HepG2 (cell line): ENCODE data around the gene ZNF860. TPM values are rescaled to one million over a fixed set of nuclear protein-coding genes. Genes with fewer than 3 reads are reported as not detected.

Experiments
- ATAC-seq: fragments of 200-7000 bp; cut with Tn5 transposase; 3 replicates; pipeline ENCODE4 v1.9.1; 2020; ENCODE audit warnings: mild to moderate bottlenecking, moderate library complexity
- BruUV-seq: library from RNA; stranded (reverse); fragments of 400-500 nt; replicated peaks from 2 replicates; lab custom pipeline; 2021; lab: Mats Ljungman, UMichigan
- CTCF ChIA-PET: fragments of 300-600 bp; formaldehyde crosslinking; extraction: SDS; loops from one replicate; lab custom pipeline; 2021; ENCODE audit warnings: low total read pairs, inconsistent platforms, low intra/inter-chr PET ratio; lab: Yijun Ruan, JAX
- POLR2A ChIA-PET: fragments of 350-600 bp; sonication (Branson Sonifier 250); formaldehyde crosslinking; loops from one replicate; lab custom pipeline; 2020; ENCODE audit warnings: antibody characterized with exemption, inconsistent platforms; lab: Yijun Ruan, JAX
- DNase-seq: peaks from one replicate; pipeline ENCODE4 v3.0.0-alpha.2; 2015; ENCODE audit warnings: low spot score
- FAIRE-seq: peaks from 3 replicates; lab custom pipeline; 2011; peaks lifted over from hg19 to GRCh38; lab: Jason Lieb, UNC
- H2AFZ ChIP-seq: one replicate; pipeline ENCODE4 v1.6.1; 2011; ENCODE audit warnings: low read length, inconsistent platforms
- H3K27ac ChIP-seq: fragments of 300-600 bp; 3 replicates; pipeline ENCODE4 v1.8.0; 2011; ENCODE audit warnings: mixed run types, mild to moderate bottlenecking, mixed read lengths, low read length, inconsistent platforms; ENCODE audit not compliant: insufficient read depth; ENCODE audit errors: extremely low read length
- H3K27me3 ChIP-seq, 2 experiments: fragments of 200-600 bp in 1 of 2; 2 replicates in 1 of 2; 3 replicates in 1 of 2; pipeline versions ENCODE4 v1.6.0 to v1.8.0; 2011; ENCODE audit warnings: low read length in 2 of 2, mild to moderate bottlenecking in 2 of 2, moderate library complexity in 2 of 2, inconsistent platforms in 1 of 2; ENCODE audit not compliant: insufficient read depth in 2 of 2, control insufficient read depth in 1 of 2
- H3K36me3 ChIP-seq, 2 experiments: fragments of 200-600 bp in 1 of 2; replicated peaks in 1 of 2; 2 replicates in 1 of 2; 3 replicates in 1 of 2; pipeline versions ENCODE4 v1.5.1 to v1.8.0; 2011; ENCODE audit warnings: low read length in 2 of 2, inconsistent platforms in 1 of 2; ENCODE audit not compliant: insufficient read depth in 2 of 2, control insufficient read depth in 1 of 2
- H3K4me1 ChIP-seq: 2 replicates; pipeline ENCODE4 v1.5.1; 2012; ENCODE audit warnings: low read length, inconsistent platforms; ENCODE audit not compliant: insufficient read depth
- H3K4me2 ChIP-seq: 2 replicates; pipeline ENCODE4 v1.6.0; 2011; ENCODE audit warnings: low read depth, low read length, inconsistent platforms
- H3K4me3 ChIP-seq, 3 experiments: fragments of 200-600 bp in 1 of 3; sonication (generic), shearing (Covaris generic) in 1 of 3; replicated peaks in 1 of 3; 2 replicates each; pipeline ENCODE4 v1.5.1; 2011 to 2016; ENCODE audit warnings: low read length in 3 of 3, inconsistent platforms in 2 of 3, low read depth in 2 of 3, mild to moderate bottlenecking in 2 of 3, control low read depth in 1 of 3, mixed read lengths in 1 of 3; ENCODE audit not compliant: insufficient read depth in 1 of 3
- H3K79me2 ChIP-seq: one replicate; pipeline ENCODE4 v1.6.1; 2011; ENCODE audit warnings: low read length, inconsistent platforms; ENCODE audit not compliant: insufficient read depth
- H3K9ac ChIP-seq: 2 replicates; pipeline ENCODE4 v1.6.0; 2011; ENCODE audit warnings: mild to moderate bottlenecking, low read depth, low read length, inconsistent platforms; ENCODE audit not compliant: insufficient read depth
- H3K9me3 ChIP-seq: 2 replicates; pipeline ENCODE4 v1.5.1; 2012; ENCODE audit warnings: mild to moderate bottlenecking, low read length
- H4K20me1 ChIP-seq: 2 replicates; pipeline ENCODE4 v1.6.0; 2011; ENCODE audit warnings: inconsistent platforms, mild to moderate bottlenecking, low read length, moderate library complexity; ENCODE audit not compliant: insufficient read depth
- AGO1 ChIP-seq: fragments of 200-400 bp; formaldehyde crosslinking; IDR thresholded peaks from 2 replicates; pipeline ENCODE4 v1.6.1; 2017; ENCODE audit warnings: mild to moderate bottlenecking, low read depth, low read length, moderate library complexity; ENCODE audit not compliant: poor library complexity, severe bottlenecking
- ARHGAP35 ChIP-seq: sonication (generic); formaldehyde crosslinking; IDR thresholded peaks from 2 replicates; pipeline ENCODE4 v1.9.0; 2022; ENCODE audit warnings: mild to moderate bottlenecking, inconsistent platforms, moderate library complexity, missing genetic modification reagents, borderline replicate concordance
- PRDM15 ChIP-seq: sonication (generic); formaldehyde crosslinking; IDR thresholded peaks from 2 replicates; pipeline ENCODE4 v1.4.0; 2020; ENCODE audit warnings: missing genetic modification reagents
- TARDBP ChIP-seq: sonication (generic); formaldehyde crosslinking; IDR thresholded peaks from 2 replicates; pipeline ENCODE4 v1.8.0; 2022; ENCODE audit warnings: mild to moderate bottlenecking, missing genetic modification reagents
- TFDP1 ChIP-seq: IDR thresholded peaks from 2 replicates; pipeline ENCODE4 v1.6.1; 2016; ENCODE audit warnings: missing compliant biosample characterization, missing genetic modification reagents, borderline replicate concordance
- ZBTB37 ChIP-seq: sonication (generic); formaldehyde crosslinking; IDR thresholded peaks from 2 replicates; pipeline ENCODE4 v1.4.0; 2020; ENCODE audit warnings: mild to moderate bottlenecking, missing genetic modification reagents
- ZEB1 ChIP-seq: IDR thresholded peaks from 2 replicates; pipeline ENCODE4 v1.6.1; 2012; ENCODE audit warnings: mild to moderate bottlenecking, low read depth, inconsistent platforms; ENCODE audit not compliant: insufficient replicate concordance
- ZNF496 ChIP-seq: sonication (generic); formaldehyde crosslinking; IDR thresholded peaks from 2 replicates; pipeline ENCODE4 v1.8.1; 2023; ENCODE audit warnings: mild to moderate bottlenecking, moderate library complexity, missing genetic modification reagents; ENCODE audit not compliant: insufficient replicate concordance
- ZNF780A ChIP-seq: sonication (generic); formaldehyde crosslinking; IDR thresholded peaks from 2 replicates; pipeline ENCODE4 v1.8.0; 2022; ENCODE audit warnings: mild to moderate bottlenecking, missing genetic modification reagents, moderate library complexity
- WGBS: methylation state at CpG from one replicate; pipeline ENCODE4 v1.1.6; 2017; ENCODE audit warnings: low lambda C conversion rate; 5-methylcytosine and 5-hydroxymethylcytosine counted together
- in situ Hi-C: cut with HindIII; loops from 2 replicates; pipeline ENCODE4 v1.10.0; 2017; ENCODE audit warnings: low pct_unique_long_range_greater_than_20kb; ENCODE audit not compliant: extremely low pct_ligation_motif_present
- intact Hi-C: fragments of 100-400 bp; cut with micrococcal nuclease; formaldehyde crosslinking; loops from one replicate; pipeline ENCODE4 v1.10.0; 2022; ENCODE audit not compliant: unreplicated experiment
- polyA plus RNA-seq, 8 experiments: library from polyadenylated mRNA; depleted of rRNA in 3 of 8; stranded (reverse) in 7 of 8; unstranded in 1 of 8; fragments of >200 nt; fragmentation: Illumina TruSeq in 4 of 8; extraction: Trizol in 4 of 8; gene quantifications; 2 replicates each; pipeline versions ENCODE4 v1.2.1 to v1.2.3, GENCODE V29; 2011 to 2016; ENCODE audit warnings: low read depth in 4 of 8, missing spikeins in 1 of 8, mixed read lengths in 1 of 8; ENCODE audit not compliant: insufficient read depth in 1 of 8
- total RNA-seq, 5 experiments: library from RNA; depleted of rRNA; stranded (reverse); fragments of >200 nt; fragmentation: Illumina TruSeq; extraction: Trizol; gene quantifications; 2 replicates each; pipeline ENCODE4 v1.2.3, GENCODE V29; 2016; ENCODE audit warnings: low read depth in 1 of 5
- TF ChIP-seq, protein P1 (sequence below): sonication (generic); formaldehyde crosslinking; IDR thresholded peaks from 2 replicates; pipeline ENCODE4 v1.8.0; 2022; ENCODE audit warnings: mild to moderate bottlenecking, missing genetic modification reagents, moderate library complexity
- TF ChIP-seq, protein P2 (sequence below): IDR thresholded peaks from 2 replicates; pipeline ENCODE4 v1.6.1; 2016
- TF ChIP-seq, protein P3 (sequence below): sonication (generic); formaldehyde crosslinking; IDR thresholded peaks from 2 replicates; pipeline ENCODE4 v1.4.0; 2020; ENCODE audit warnings: missing genetic modification reagents

The ZNF860 gene
- total and polyA plus RNA-seq, 2 of the 13 experiments (the other 11 are each of a cell fraction or from before 2014, with no cell fraction given): 0.55 to 0.73 TPM

GRCh38 chr3:31966978-31967591, 14.5 kb upstream of the ZNF860 start (continued):
- TF ChIP-seq, protein P1, sequence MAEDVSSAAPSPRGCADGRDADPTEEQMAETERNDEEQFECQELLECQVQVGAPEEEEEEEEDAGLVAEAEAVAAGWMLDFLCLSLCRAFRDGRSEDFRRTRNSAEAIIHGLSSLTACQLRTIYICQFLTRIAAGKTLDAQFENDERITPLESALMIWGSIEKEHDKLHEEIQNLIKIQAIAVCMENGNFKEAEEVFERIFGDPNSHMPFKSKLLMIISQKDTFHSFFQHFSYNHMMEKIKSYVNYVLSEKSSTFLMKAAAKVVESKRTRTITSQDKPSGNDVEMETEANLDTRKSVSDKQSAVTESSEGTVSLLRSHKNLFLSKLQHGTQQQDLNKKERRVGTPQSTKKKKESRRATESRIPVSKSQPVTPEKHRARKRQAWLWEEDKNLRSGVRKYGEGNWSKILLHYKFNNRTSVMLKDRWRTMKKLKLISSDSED (CRISPR knock-in tag): no peak
- no peak for TF ChIP-seq AGO1
- TF ChIP-seq PRDM15 (CRISPR knock-in tag): peak; percentile 71; the same call in 1 of the 2 replicates
- TF ChIP-seq, protein P2, sequence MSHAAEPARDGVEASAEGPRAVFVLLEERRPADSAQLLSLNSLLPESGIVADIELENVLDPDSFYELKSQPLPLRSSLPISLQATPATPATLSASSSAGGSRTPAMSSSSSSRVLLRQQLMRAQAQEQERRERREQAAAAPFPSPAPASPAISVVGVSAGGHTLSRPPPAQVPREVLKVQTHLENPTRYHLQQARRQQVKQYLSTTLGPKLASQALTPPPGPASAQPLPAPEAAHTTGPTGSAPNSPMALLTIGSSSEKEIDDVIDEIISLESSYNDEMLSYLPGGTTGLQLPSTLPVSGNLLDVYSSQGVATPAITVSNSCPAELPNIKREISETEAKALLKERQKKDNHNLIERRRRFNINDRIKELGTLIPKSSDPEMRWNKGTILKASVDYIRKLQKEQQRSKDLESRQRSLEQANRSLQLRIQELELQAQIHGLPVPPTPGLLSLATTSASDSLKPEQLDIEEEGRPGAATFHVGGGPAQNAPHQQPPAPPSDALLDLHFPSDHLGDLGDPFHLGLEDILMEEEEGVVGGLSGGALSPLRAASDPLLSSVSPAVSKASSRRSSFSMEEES (CRISPR knock-in tag): no peak

- Histone ChIP-seq H2AFZ (no peak overlapping the region), H3K27ac (peak overlapping the region; percentile 80), H3K36me3 (no peaks in the 10 kb centered on the region), H4K20me1 (no peaks in the 10 kb centered on the region), H3K4me2 (peak overlapping the region; percentile 79), H3K4me3 (no peak overlapping the region; a peak in 1 of 6 replicates), H3K9me3 (no peaks in the 10 kb centered on the region), H3K27me3 (no peaks in the 10 kb centered on the region), H3K79me2 (peaks cover 77% of the 10 kb centered on the region), H3K4me1 (peaks cover 86% of the 10 kb centered on the region), H3K9ac (0 out of 2 replicates have a peak overlapping the region, but pooled peaks have one; percentile 70)
- FAIRE-seq: no peak
- no peak for DNase-seq
- 99% methylated on average over 2 of the region's 2 CpGs for WGBS
- in situ Hi-C loops (no loop called here), intact Hi-C loops (no loop called here)
- no TSS peak for BruUV-seq
- ChIA-PET CTCF (no interaction called here), POLR2A (no interaction called here)
- no peak for ATAC-seq
- TF ChIP-seq TARDBP (CRISPR knock-in tag) (no peak), ZEB1 (no peak), ZNF780A (CRISPR knock-in tag) (no peak), ZNF496 (no peak), ZBTB37 (CRISPR knock-in tag) (no peak), TFDP1 (CRISPR knock-in tag) (no peak), ARHGAP35 (CRISPR knock-in tag) (no peak)
- TF ChIP-seq, protein P3, sequence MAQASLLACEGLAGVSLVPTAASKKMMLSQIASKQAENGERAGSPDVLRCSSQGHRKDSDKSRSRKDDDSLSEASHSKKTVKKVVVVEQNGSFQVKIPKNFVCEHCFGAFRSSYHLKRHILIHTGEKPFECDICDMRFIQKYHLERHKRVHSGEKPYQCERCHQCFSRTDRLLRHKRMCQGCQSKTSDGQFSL (CRISPR knock-in tag): no peak
Observed at GRCh38 chr3:31967592-31967991, 14.0 kb upstream of the ZNF860 start.
